WERI-Rb-1 (cell line): ENCODE data around the gene CCDC110.

Source experiments
- DNase-seq: peaks from one replicate; pipeline ENCODE4 v3.0.0-alpha.2; 2020
- H3K27ac ChIP-seq: fragments of 250-450 bp; sonication (Bioruptor Pico); 2 replicates; pipeline ENCODE4 v1.5.1; 2020; ENCODE audit warnings: mild to moderate bottlenecking, moderate library complexity
- H3K27me3 ChIP-seq: fragments of 250-450 bp; sonication (Bioruptor Pico); 2 replicates; pipeline ENCODE4 v1.5.1; 2021; ENCODE audit warnings: mild to moderate bottlenecking, low read depth, moderate library complexity; ENCODE audit not compliant: insufficient read depth, severe bottlenecking
- H3K36me3 ChIP-seq: fragments of 250-450 bp; sonication (Bioruptor Pico); 2 replicates; pipeline ENCODE4 v1.5.1; 2020; ENCODE audit warnings: mild to moderate bottlenecking, moderate library complexity
- H3K4me3 ChIP-seq: 2 replicates; pipeline ENCODE4 v1.5.1; 2011; ENCODE audit warnings: low read depth, mild to moderate bottlenecking, control low read depth, low read length
- H3K9me3 ChIP-seq: fragments of 250-450 bp; sonication (Bioruptor Pico); 2 replicates; pipeline ENCODE4 v1.5.1; 2021; ENCODE audit warnings: mild to moderate bottlenecking, moderate library complexity; ENCODE audit not compliant: severe bottlenecking
- CTCF ChIP-seq: IDR thresholded peaks from 2 replicates; pipeline ENCODE4 v1.5.1; 2011; ENCODE audit warnings: low read depth, mild to moderate bottlenecking, control low read depth, inconsistent platforms, low read length

CCDC110 gene

GRCh38 chr4:185411849-185412248, 59.7 kb downstream of the CCDC110 start:
- Histone ChIP-seq H3K9me3 (peaks cover 3% of the 10 kb centered on the region), H3K27me3 (no peaks in the 10 kb centered on the region), H3K36me3 (peaks cover 35% of the 10 kb centered on the region), H3K4me3 (no peak overlapping the region), H3K27ac (no peak overlapping the region)
- TF ChIP-seq CTCF: no peak
- DNase-seq: no peak

DNA sequence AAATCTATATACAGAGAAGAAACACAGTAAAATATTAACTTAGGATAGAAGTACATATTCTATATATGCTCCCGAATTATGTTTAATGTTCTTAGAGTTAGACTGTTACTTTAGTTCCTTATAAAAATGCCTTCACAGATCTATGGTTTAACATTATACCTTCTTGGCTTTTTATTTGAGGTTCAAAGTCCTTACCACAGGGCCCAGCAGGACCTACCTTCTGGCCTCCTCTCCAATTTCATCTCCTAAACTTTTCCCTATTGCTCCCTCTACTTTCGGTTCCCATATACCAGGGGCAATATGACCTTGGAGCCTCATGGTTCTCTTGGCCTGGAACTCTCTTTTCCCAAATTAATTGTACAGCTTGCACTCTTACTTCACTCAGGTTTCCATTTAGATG, 63.1 kb downstream of the CCDC110 start:
- H3K36me3 ChIP-seq: peaks cover 29% of the 10 kb centered on the region
- no peaks in the 10 kb centered on the region for H3K27me3 ChIP-seq
- DNase-seq: no peak
- no peak overlapping the region for H3K27ac ChIP-seq
- H3K4me3 ChIP-seq: no peak overlapping the region
- peaks cover 3% of the 10 kb centered on the region for H3K9me3 ChIP-seq
- TF ChIP-seq CTCF: no peak

- Histone ChIP-seq H3K36me3 (peaks cover 40% of the 10 kb centered on the region), H3K4me3 (no peak overlapping the region), H3K27ac (no peak overlapping the region), H3K9me3 (peaks cover 3% of the 10 kb centered on the region), H3K27me3 (no peaks in the 10 kb centered on the region)
- no peak for TF ChIP-seq CTCF
- no peak for DNase-seq
These were observed 66.1 kb downstream of the CCDC110 start for GRCh38 chr4:185405296-185405999.

DNA sequence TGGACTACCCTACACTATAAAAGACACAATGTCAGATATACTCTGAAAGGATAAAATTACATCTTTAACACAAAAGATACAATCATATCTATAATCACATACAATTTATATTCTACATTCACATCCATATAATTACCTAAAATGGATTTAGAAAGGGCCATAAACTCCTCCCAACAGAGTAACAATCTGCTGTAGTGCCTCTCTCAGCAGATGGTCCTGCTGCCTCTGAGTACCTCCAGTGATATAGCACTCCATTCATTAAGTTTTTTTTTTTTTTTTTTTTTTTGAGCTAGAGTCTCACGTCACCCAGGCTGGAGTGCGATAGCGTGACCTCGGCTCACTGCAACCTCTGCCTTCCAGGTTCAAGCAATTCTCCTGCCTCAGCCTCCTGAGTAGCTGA, 67.5 kb downstream of the CCDC110 start:
- Histone ChIP-seq H3K4me3 (no peak overlapping the region), H3K27ac (no peak overlapping the region), H3K36me3 (peaks cover 44% of the 10 kb centered on the region), H3K9me3 (no peaks in the 10 kb centered on the region), H3K27me3 (no peaks in the 10 kb centered on the region)
- no peak for TF ChIP-seq CTCF
- peak; percentile 26 for DNase-seq

- Histone ChIP-seq H3K27me3 (no peaks in the 10 kb centered on the region), H3K27ac (no peak overlapping the region), H3K4me3 (no peak overlapping the region), H3K9me3 (no peaks in the 10 kb centered on the region), H3K36me3 (peaks cover 36% of the 10 kb centered on the region)
- TF ChIP-seq CTCF: no peak
- DNase-seq: no peak
These were observed 72.1 kb downstream of the CCDC110 start for GRCh38 chr4:185399466-185399865.

GRCh38 chr4:185398618-185399017, 72.9 kb downstream of the CCDC110 start:
- H3K27me3 ChIP-seq: no peaks in the 10 kb centered on the region
- H3K9me3 ChIP-seq: no peaks in the 10 kb centered on the region
- H3K36me3 ChIP-seq: peaks cover 36% of the 10 kb centered on the region
- H3K27ac ChIP-seq: no peak overlapping the region
- no peak for TF ChIP-seq CTCF
- no peak overlapping the region for H3K4me3 ChIP-seq
- no peak for DNase-seq
